Astrocyte of the cerebellum (primary cell): Measurements from ENCODE around the gene EPB41L1.

ENCODE experiments used
- DNase-seq: peaks from one replicate; pipeline ENCODE4 v3.0.0-alpha.2; 2011; ENCODE audit warnings: low read depth
- H3K4me3 ChIP-seq: 2 replicates; pipeline ENCODE4 v1.5.1; 2011; ENCODE audit warnings: mild to moderate bottlenecking, low read depth, low read length, moderate library complexity
- CTCF ChIP-seq: IDR thresholded peaks from 2 replicates; pipeline ENCODE4 v1.5.1; 2012; ENCODE audit warnings: low read length, low read depth, moderate library complexity, mild to moderate bottlenecking; ENCODE audit errors: missing control alignments
- in situ Hi-C: cut with HindIII; loops from 2 replicates; pipeline ENCODE4 v1.10.0; 2017; ENCODE audit warnings: low sequenced_read_pairs

The EPB41L1 gene

GRCh38 chr20:36203861-36204260 lies 49.3 kb downstream of the EPB41L1 start:
- in situ Hi-C loops, result no loop called here
- no peak for DNase-seq
- no peak overlapping the region for H3K4me3 ChIP-seq
- no peak for TF ChIP-seq CTCF

- TF ChIP-seq CTCF, result no peak
- in situ Hi-C loops, result no loop called here
- DNase-seq, result no peak
- no peak overlapping the region for H3K4me3 ChIP-seq
These were observed 50.5 kb downstream of the EPB41L1 start for GRCh38 chr20:36205026-36205425.

GRCh38 chr20:36206068-36206467 lies 51.5 kb downstream of the EPB41L1 start:
- in situ Hi-C loops, result no loop called here
- DNase-seq, result no peak
- no peak overlapping the region for H3K4me3 ChIP-seq
- no peak for TF ChIP-seq CTCF

GRCh38 chr20:36206641-36207040 lies 52.1 kb downstream of the EPB41L1 start:
- no peak for DNase-seq
- TF ChIP-seq CTCF, result no peak
- in situ Hi-C loops, result no loop called here
- H3K4me3 ChIP-seq, result no peak overlapping the region

- no peak overlapping the region for H3K4me3 ChIP-seq
- TF ChIP-seq CTCF, result no peak
- no peak for DNase-seq
- in situ Hi-C loops, result no loop called here
These were observed 53.1 kb downstream of the EPB41L1 start for GRCh38 chr20:36207602-36208001.

- no peak for TF ChIP-seq CTCF
- in situ Hi-C loops, result no loop called here
These were observed 53.7 kb downstream of the EPB41L1 start for GRCh38 chr20:36208257-36208656.

More at GRCh38 chr20:36208257-36208656, 53.7 kb downstream of the EPB41L1 start:
- H3K4me3 ChIP-seq, result no peak overlapping the region
- DNase-seq, result no peak
